HG03378 (cell line): ENCODE data around the gene TEKTIP1.

Experiments
- ATAC-seq: cut with Tn5 transposase; IDR thresholded peaks from one replicate; pipeline ENCODE4 v1.9.1; 2021; ENCODE audit warnings: mild to moderate bottlenecking, moderate library complexity; ENCODE audit not compliant: unreplicated experiment

Gene TEKTIP1

DNA sequence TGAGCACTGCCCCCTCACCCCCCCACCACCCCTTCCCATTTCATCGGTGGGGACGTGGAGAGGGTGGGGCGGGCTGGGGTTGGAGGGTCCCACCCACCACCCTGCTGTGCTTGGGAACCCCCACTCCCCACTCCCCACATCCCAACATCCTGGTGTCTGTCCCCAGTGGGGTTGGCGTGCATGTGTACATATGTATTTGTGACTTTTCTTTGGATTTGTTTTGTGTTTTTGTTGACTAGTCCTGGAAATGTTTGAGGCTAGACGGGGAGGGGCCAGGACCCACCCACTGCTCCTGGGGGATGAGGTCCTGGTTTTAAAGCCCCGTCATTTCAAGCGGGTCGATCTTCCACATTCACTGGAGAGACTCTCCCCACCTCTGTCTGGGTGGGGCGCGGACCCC, 3.0 kb upstream of the TEKTIP1 start:
- no peak for ATAC-seq

DNA sequence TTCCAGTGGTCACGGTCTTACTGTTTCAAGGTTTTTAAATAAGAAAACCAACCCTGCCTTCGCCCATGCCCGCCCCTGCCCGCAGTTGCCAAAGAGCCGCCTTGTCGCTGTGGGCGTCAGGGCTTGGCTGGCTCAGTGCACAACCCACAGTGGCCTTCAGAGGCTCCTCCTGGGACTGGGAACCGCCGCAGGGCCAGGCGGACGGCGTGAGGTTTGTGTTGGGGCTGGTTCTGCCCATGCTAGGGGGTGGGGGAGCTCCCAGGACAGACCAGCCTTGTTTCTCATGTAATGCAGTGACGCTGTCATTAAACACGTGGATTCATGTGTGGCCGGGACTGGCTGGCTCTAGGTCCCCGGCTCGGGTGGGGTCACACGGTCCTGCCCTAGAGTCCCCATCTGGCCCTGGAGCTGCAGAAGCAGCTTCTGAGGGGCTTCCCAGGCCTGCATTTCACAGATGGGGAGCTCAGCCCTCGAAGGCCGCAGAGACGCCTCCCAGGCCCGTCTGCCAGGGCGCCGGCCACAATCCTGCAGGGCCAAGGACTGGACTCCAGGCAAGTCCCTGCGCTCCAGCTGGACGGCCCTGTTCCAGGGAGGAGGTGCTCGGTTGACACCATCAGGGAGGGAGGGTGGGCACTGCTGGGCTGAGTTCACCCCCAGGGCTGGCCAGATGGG, 2.4 kb upstream of the TEKTIP1 start:
- ATAC-seq: no peak

DNA sequence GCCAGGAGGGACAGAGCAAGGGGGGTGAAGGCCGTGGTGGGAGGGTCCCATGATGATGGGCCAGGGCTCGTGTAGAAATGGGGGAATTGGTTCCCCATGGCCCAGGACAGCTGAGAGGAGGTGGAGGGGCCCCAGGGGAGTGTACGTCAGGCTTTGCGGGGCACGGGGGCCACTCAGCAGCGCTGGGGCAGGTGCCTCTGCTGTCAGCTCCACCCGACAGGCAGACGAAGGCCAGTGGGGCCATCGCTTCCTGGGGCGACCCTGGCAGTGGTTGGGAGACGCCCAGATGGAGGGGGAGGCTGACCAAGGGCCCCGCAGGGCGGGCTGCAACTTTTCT, 1.9 kb upstream of the TEKTIP1 start:
- no peak for ATAC-seq

DNA sequence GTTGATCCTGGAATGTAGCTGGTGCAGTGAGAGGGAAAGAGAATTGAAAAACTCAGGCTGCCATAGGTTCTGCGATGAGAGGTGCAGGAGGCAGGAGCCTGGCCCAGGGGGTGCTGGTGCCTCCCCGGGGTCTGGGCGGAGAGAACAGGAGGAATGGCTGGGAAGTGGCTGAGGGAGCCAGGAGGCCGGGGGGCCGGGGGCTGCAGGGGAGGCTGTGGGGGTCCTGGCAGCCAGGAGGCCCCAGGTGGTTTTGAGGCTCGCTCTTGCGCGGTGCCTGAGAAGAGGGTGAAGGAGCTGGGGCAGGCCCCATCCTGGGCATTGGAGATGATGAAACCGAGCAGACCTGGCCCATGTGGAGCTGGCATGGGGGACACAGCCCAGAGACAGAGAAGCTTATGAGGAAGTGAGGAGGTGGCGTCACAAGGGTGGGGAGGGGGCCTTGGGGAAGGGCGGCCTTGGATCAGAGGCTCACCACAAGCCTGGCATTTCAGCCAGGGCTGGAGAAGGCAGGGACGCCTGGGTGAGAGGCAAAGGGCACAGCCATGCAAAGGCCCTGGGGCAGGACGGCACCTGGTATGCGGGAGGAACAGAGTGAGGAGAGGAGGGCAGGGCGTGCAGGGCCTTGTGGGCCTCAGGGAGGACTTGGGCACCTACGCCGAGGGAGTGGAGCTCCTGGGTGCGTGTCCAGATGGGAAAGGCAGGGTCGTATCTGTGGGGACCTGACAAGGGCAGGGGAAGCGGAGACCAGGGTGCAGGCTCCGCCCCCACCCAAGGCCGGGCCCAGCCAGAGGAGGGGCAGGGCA, 1.3 kb upstream of the TEKTIP1 start:
- no peak for ATAC-seq

DNA sequence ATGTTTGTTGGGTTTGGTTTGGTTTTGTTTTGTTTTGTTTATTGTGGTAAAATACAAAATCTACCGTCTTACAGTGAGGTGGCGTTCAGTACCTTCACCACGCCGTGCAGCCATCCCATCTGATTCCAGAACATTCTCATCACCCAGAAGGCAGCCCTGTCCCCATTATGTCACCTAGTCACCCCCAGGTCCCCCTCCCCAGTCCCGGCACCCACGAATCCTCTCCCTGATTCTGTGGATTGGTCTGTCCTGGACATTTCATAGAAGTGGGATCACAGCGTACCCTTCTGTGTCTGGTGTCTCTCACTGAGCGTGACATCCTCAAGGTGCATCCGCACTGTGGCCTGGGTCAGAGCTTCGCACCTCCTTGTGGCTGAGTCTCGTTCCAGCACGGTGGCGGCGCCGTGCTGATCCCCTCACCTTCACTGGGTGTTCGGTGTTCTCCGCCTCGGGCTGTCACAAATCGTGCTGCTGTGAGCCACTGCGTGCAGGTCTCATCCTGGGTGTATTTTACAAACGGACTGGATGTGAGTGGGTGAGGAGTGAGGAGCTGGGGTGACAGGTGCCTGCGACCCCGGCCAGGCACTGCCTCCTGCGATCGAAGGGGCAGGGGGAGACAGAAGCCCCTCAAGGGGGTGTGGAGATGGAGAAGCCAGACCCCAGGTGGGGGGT, 580 bp upstream of the TEKTIP1 start:
- ATAC-seq: no peak

DNA sequence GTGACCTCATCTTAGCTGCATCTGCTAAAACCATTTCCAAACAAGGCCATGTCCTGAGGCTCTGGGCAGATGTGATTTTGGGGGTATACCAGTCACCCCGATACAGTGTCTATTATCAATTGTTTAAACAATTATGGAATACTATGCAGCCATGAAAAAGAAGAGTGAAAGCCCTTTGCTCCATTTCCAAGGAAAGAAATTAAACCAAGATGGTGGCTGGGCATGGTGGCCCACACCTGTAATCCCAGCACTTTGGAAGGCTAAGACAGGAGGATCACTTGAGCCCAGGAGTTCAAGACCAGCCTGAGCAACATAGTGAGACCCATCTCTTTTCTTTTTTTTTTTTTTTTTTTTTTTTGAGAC, 763 bp downstream of the TEKTIP1 start:
- ATAC-seq: no peak

DNA sequence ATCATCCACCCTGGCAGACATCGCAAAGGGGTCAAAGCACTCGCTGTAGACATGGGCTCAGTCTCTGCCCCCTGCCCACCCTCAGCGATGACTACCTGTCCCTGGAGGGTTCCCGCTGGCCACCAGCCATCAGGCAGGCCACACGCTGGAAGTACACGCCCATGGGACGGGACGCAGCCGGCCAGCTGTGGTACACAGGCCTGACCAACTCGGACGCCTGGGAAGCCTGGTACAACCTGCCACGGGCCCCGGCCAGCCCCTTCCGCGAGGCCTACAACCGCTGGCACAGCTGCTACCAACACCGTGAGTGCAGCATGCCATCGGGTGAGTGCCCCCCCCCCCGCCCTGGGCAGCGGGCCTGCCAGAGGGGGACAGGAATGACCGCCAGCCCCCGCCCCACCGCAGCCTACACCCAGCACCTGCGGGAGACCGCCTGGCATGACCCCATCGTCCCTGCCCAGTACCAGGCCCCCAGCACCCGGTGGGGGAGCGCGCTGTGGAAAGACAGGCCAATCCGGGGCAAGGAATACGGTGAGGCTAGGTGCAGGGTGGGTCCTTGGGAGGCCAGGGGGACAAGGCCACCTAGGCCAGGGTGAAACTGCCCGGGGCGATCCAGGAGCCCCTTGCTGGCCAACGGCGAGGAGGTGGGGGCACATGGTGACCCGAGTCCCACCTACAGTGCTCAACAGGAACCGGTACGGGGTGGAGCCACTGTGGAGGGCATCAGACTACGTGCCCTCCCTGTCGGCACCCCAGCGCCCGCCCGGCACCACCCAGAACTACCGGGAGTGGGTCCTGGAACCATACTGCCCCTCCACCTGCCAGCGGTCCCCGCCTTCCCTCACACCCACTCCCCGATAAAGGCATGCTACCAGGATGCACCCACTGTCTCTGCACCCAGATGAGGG, 4.4 kb downstream of the TEKTIP1 start:
- no peak for ATAC-seq

DNA sequence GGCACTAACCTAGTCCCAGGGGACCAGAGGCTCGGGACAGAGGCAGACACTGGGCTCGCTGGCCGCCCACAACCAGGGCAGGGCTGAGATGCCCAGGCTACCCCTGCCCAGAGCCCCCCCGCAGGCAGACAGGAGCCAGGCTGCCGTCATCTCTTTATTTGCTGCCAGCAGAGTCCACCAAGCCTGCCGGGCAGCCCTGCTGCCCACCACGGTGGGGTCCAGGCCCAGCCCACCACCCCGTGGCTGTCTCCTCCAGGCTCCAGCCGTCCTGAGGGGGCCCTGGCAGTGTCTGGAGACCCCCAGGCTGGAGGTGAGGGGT, 5.0 kb downstream of the TEKTIP1 start:
- ATAC-seq: no peak

DNA sequence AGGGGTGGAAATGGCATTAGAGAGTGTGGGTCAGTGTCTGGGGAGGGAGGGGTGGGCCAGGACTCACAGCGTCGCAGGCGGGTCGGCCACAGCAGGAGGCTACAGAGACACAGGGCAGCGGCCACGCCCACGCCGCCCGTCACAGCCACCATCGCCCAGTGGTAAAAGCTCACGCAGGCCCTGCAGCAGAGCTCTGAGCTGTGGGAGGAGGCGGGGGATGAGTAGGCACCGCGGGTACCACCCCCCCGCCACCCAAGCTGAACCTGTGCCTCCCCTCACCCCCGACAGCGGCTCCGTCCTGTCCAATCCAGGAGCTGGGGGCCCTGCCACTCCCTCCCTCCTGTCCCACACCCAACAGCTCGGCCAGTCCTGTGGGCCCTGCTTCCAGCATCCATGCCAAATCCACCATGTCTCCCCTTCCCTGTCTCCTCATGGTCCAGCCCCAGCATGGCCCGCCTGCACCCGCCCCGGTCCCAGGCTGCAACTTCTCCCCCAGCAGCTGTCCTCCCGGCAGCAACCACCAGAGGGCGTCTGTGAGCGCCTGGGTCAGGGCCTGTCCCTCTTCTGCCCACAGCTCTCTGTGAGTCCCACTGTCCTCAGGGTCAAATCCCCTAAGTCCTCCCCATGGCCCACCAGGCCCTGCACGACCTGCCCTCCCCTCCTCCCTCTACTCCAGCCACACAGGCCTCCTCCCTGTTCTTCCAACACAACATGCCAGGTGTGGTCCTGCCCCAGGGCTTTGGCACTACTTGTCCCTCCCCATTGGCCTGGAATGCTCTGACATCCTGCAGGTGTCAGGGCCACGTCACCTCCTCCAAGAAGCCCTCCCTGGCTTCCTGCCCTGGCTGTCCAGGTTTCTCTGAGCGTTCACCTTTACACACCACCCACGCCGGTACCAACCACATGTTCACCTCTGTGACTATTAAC, 6.0 kb downstream of the TEKTIP1 start:
- no peak for ATAC-seq

DNA sequence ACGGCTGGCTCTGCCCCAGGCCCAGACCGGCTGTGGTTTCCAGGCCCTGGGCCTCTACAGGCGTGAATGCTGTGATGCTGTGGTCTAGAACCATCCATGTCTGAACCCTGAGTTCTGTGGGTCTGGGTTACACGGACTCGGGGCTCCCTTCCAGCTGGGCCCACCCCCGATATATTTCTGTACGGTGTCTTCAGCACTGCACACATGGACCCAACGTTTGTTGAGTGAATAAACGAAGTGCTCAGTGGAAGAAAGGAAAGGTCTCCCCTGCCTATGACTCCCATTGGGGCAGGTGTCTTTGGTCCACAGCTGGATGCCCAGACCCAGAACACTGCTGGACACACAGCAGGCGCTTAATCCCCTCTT, 6.7 kb downstream of the TEKTIP1 start:
- ATAC-seq: no peak

DNA sequence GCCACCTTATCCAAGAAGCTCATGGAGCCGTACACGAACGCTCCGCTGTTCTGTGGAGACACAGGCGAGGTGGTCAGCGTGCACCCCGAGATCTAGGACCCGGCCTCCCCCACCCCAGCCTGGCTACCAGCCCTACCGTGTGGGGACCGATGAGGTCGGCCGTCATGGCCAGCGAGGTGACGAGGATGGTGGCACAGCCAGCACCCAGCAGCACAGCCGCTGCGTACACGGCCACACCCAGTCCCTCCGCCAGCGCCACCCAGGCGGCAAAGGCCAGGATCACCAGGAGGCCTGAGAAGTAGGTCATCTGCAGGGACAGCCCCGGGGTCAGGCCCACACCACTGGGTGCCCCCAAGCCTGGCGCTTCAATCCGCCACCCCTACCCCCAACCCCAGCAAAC, 7.1 kb downstream of the TEKTIP1 start:
- ATAC-seq: no peak

DNA sequence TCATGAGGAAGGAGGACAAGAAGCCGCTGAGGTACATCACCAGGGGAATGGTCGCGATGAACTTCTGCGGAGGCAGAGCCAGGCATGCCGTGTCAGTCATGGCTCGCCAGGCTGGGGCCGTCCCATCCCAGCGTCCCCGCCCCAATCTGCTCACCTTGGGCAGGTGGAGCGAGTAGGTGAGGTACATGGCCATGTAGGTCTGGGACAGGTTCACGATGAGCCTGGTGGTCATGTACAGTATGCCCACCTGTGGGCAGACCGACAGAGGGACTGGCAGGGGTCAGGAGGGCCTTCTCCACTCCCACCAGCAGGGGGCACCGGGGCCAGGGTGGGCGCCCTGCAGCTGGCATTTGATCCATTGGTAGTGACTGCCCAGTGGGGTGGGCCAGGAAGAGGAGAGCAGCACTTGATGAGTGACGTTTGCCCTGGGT, 8.3 kb downstream of the TEKTIP1 start:
- no peak for ATAC-seq

DNA sequence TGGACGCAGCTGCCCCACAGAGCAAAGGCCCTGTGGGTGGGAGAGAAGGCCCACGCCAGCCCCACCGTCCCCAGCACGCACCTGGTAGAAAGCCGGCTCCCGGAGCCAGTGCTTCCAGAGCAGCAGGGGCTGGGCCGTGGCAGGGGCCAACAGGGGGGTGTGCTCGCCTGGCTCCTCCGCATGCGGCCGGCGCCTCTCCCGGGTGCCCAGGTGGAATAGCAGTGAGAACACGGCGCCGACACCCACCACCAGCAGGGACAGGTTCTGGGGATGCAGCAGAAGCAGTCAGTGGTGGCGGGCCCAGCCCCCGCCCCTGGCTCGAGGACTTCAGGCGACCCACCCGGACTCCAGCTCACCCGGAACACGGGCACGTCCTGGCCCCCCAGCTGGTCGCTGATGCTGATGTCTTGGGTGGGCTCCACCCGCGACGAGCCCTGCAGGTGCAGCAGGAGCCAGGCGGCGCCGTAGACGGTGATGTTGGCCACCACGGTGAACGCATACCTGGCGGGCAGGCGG, 8.9 kb downstream of the TEKTIP1 start:
- ATAC-seq: no peak

DNA sequence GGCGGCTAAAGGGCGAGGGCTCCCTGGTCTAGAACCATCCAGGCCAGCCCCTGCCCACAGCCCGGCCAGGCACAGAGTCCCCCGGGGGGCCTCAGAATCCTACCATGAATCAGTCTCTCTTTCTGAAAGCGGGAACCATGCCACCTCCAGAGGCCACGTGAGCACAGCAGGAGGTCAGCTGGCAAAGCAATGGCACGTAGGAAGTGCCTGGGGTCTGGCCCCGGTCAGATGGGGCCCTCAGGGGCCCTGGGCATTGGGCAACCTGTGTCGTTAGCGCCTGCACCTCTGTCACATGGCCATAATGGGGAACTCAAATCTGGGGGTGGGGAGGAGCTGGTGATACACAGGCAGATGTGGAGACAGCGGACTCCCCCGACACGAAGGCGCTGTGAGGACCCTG, 9.6 kb downstream of the TEKTIP1 start:
- ATAC-seq: no peak

DNA sequence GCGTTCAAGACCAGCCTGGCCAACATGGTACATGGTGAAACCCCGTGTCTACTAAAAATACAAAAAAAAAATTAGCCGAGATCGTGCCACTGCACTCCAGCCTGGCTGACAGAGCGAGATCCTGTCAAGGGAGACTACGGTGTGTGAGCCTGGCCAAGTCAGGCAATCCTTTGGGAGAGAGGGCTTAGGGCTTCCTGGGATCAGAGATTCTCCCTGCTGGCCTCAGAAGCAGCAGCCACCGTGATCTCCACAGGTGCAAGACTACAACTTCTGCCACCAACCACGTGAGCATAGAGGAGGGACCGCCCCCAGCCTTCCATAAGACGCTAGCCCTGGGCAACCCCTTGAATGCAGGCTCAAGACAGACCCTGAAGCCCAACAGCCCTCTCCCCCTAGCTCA, 10.8 kb downstream of the TEKTIP1 start:
- ATAC-seq: no peak

DNA sequence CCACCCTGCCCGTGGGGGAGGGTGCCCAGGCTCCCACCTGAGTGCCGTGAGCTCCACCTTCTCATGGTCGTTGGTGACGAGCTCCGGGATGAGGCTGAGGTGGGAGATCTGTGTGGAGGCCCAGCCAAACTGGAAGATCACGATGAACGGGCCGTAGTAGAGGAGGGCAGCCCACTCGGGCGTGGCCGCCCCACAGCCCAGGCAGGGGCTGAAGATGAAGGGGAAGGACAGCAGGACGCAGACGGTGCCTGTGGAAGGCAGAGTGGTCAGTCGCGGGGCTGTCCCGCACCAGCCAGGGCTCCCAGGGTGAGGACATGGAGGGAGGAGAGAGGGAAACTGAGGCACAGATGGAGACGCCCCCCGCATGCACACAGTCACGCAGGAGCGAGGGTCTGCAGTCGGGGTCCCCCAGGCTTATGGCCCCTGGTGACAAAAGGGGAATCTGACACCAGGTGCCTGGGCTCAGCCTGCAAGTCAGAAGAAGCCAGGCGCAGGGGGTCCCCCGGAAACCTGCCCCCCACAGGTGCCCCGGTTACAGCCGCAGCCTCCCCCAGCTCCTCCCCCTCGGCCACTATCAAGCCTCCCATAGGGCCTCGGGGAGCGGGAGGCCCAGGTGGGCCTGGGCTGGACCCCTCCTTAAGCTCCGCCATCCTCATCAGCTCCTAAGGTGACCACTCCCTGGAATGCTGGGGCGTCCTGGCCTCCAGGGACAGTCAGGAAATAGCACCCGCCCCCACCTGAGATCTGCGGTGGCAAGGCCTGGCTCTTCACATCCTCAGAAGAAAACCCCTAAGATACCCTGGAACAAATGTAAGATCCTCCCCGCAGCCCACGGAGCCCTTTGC, 12.2 kb downstream of the TEKTIP1 start:
- no peak for ATAC-seq

DNA sequence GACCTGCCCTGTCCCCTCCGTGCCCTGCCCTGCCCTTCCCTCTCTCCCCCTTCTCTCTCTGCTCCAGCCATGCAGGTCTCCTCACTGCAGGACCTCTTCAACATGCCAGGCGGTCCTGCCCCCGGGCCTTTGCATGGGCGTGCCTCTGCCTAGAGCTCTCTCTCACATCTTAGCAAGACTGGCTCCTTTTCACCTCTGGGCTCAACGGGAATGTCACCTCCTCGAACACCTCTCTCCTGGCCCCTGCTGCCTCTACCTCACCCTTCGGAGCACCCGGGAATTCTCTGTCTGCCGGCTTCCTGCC, 12.8 kb downstream of the TEKTIP1 start:
- ATAC-seq: no peak

DNA sequence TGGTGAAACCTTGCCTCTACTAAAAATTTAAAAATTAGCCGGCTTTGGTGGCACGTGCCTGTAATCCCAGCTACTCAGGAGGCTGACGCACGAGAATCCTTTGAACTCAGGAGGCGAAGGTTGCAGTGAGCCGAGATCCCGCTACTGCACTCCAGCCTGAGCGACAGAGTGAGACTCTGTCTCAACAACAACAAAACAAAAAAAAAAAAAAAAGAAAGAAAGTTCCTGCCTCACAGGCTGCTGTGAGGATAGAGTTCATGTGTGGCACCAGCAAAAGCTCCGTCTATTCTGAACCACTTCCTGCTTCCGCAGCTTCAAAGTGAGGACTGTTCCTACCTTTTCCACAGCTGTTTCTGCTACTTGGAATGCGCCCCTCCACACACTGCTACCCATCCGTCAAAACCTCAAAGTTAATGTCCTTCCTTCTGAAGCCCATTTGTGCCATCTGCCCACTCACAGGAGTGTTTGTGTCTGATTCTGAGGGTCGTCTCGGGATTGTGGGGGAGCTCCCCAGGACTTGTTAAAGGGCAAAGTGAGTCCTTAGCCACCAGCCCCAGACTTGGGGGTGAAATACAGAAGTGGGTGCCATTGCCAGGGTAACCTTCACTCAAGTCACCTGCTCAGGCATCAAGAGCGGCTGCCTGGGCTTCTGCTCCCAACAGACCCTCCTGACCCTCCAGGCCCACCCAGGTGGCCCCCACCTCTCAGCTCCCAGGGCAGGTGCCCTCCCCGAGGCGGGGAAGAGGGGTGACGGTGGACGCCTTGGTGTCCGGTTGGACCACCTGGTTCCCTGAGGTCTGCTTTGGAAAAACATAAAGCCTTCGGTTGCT, 15.5 kb downstream of the TEKTIP1 start:
- no peak for ATAC-seq
